IPS-NIHi7 (cell line): Measurements from ENCODE around the gene DDO.
A peak's percentile ranks its signal among the peaks of the same experiment; 100 is the strongest.
"Not testable (repeated sequence)": the region's sequence is repeated elsewhere in the genome, so short reads cannot be mapped to it uniquely, and the experiment has no call there.

Source experiments
- DNase-seq: peaks from one replicate; pipeline ENCODE4 v3.0.0; 2012; ENCODE audit warnings: mixed read lengths; ENCODE audit errors: extremely low spot score

The DDO gene

DNA sequence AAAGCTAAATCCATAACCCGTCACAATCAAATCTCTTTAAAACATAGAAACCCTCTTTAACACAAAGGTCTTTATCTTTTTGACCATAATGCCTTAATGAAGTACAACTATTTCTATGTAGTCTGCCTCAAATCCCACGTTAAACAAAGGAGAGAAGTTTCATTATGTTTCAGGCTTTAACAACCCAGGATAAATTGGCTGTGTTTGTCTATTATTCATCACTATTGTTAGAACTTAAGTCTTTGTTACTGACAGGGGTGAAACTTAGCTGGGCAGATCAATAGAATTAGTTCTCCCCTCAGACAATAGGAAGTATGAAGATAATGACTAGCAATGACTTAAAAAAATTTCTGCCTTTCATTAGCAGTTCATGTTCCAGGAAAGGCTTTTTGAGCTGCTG, 47.1 kb downstream of the DDO start:
- DNase-seq = no peak

DNA sequence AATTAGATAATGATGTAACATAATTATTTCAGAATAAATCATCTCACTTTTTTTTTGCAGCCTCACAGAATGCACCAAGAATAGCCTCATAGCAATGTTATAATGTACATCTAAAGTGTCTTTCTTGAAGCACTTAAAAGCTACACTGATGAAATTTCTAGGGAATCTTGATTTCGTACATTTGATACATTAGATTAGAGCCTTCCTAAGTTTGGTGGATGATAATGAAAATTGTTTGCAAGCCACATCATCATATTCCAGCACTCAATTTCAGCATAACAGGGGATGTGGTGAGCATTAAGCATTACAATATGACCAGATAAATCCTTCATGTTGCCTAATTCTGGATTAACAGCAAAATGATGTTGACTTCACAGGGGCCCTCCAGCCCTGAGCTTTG, 47.5 kb downstream of the DDO start:
- no peak for DNase-seq

GRCh38 chr6:110366975-110367374, 48.4 kb downstream of the DDO start:
- DNase-seq = no peak

DNA sequence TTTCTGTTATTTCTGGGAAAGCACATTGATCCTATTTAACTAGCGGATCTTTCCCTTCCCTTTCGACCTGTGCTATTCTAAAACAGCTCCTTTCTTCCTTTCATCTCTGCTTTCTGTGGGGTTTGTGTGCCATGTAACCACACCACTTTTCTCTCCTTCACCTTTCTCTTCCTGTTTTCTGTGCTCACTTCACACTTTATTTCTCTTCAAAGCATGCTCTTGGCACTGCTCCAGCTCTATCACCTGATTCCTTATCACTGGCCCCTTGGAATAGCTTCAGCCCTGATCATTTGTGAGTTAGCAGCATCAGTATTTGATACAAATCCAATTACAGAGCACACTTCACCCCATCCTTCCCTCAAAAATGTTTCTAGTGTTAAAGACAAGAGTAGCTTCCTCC, 49.1 kb downstream of the DDO start:
- no peak for DNase-seq

DNA sequence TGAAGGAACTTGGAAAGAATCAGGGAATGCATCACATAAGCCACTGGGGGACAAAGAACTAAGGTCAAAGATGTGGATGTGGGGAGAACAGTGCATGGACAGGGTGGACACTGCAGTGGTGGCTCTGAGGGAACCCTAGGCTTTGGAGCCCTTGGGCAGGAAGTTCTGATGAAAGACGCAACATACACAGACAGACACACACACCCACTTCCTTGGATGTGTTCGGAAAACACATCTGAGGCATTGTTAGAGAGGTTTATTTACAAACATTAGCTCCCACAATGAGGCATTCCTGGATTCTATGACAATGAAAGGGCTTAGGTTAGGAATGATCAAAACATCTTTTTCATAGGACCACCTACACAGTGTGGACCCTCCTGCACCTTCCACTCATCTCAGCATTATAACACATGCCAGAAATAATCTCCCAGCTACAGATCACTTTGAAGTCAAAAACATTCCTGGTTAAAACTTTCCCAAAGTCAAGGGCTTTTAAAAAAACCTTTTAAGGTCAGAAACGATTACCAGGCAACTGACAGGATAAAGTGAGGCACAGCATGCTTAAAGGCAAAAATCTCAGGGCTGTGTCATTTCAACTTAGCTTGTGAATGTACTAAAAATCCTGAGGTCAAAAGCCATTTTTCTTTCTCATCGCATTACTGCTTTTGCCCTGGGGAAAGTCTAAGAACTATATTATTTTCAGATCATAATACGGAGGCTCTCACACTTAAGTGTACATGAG, 50.8 kb downstream of the DDO start:
- DNase-seq = no peak

DNA sequence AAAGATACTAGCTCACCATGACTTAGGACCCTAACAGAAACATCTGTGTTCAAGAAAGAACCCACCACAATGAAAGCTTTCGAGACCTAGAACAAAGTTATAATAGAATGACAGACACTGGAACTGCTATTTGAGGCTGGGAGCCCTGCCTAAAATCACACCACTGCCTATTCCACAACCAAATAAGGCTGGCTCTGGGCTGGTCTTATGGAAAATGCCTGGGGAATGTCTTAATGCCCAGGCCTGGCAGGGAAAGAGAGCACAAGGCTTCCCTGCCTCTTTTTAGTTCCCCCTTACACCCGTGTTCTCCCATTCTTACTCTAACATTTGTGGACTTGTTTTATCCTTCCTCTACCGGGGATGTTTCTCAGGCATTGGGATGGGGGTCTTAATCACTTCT, 51.6 kb downstream of the DDO start:
- no peak for DNase-seq

GRCh38 chr6:110360676-110361075, 54.7 kb downstream of the DDO start:
- no peak for DNase-seq

DNA sequence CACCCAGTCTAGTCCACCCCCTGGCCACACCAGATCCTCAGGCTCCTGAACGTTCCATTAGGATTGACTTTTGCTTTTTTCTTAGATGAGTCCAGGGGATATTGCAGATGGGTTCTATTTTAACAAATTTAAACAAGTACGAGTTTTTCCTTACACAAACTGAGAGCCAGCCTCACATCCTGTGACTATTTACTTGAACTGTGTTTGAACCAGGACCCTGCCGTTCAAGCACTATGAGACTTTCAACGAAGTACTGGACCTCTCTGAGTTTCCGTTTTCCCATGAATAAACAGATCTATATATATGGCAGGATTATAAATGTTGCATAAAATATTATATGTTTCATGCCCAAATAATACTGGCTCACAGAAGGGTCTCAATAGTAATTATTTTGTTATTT, 55.8 kb downstream of the DDO start:
- no peak for DNase-seq

GRCh38 chr6:110358553-110359160, 56.7 kb downstream of the DDO start:
- DNase-seq = no peak

DNA sequence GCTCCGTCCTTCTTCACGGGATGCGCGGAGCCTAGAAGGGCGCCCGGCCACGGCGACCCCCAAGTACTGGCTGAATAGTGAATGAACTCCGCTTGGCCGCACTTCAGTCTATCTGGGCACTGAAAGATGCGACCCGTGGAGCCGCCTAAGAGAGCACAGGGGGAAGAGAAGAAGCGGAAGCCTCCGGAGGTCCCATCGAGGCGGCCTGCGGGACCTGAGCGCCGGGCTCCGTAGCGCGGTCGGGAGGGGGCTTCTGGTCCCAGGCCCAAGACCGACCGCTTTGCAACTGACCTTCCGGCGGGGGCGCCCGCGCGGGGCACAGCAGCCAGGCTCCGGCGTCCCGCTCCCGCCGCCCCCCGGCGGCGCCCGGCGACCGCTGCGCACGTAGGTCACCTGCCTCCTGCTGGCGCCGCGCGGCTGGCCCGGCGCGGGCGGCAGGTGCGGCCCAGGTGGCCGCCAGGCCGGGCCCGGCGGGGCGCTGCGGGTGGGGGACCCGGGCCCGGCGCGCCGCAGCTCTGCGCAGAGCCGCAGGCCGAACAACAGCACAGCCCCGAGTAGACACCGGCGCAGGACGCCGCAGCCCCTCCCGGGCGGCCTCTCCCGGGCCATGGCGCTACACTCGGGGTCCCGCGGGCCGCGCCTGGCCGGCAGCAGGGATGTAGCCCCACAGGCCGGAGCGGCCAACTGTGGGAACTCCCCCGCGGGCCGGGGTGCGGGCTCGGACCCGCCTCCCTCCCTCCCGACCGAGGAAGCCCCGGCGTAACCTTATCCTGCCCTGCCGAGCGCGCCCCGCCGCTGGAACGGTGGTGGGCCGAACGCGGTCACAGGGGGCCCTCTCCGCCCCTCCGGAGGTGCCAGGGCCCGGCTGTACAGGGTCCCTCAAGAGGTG, 57.5 kb downstream of the DDO start, which contains the start of gene METTL24:
TSS of gene METTL24 (minus strand) at position 686 of the 889 bp plus-strand sequence. CDS start at position 609, 77 bp downstream.
- DNase-seq = peak; percentile 52

GRCh38 chr6:110357298-110357663, 58.1 kb downstream of the DDO start:
- DNase-seq = no peak

- no peak for DNase-seq
These were observed 58.6 kb downstream of the DDO start for GRCh38 chr6:110356778-110357177.

GRCh38 chr6:110355727-110356126, 59.6 kb downstream of the DDO start:
- peak; percentile 36 for DNase-seq

DNA sequence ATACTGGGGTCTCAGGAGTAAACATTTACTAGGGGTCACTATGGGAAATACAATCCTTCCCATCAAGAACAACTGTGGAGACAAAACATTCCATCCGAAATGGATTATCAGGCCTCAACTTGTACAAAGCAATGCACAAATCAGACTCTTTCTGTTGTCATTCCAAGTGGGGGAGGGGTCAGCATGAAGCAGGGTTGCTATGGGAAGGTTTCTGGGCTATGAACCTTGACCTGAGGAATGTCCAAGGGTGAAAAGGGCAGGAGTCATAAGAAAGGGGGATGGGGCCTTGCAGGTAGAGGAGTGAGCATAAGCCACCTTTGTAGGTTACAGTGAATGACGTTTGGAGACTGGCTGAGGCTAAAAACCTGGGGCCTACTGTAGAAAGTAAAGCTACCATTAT, 60.4 kb downstream of the DDO start:
- DNase-seq = no peak

GRCh38 chr6:110354153-110354552, 61.2 kb downstream of the DDO start:
- DNase-seq = no peak

DNA sequence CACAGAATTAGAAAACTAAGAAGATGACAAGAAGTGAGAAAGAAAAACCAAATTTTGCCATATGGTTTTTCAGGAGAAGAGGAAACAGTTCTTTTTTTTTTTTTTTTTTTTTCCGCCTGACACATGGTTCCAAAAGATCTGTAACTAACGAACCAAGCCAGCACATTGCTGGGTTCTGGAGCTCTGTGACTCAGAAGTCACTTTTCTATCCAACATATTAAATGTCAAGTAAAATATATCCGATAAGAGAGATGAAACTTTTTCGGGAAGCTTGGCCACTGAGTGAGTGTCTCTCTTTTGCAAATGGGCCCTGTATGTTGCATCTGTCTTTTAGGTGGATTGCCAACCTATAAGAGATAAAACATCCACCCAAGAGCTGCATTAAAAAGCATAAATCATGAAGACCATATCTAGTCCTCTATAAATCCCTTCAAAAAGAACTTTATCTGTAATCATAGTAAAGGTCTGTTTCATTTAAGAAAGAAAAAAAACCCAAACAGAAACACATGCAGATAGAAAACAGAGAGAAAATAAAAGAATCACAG, 61.8 kb downstream of the DDO start:
- DNase-seq = no peak

DNA sequence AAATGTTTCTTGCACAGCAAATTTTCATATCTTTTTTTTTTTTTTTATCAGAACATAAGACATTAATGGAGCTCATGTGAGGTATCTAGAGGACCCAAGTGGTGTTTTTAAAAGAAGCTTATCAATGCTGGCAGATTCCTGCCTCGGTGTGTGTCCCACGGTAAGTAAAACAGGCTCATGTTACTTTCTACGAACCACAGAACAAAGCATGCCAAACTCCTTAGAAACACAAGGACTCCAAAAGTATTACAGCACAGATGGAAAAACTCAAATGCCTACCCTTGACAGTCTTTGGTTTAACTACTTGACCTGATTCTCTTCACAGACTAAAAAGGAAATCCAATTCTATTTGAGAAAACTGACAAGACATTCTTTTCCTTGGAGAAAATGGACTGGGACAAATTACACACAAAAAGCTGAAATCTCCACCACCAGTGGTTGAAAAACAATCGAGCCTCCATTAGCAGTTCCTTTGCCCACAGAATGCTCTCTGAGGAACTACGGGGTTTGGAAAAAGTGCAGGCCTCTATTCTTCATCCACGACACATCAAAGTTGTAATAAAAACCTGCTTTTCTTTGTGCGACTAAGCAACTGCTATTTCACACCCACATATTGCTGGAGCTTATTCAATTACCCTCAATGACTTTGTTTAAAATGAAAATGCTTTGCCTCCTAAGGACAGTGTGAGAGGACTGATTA, 62.7 kb downstream of the DDO start:
- DNase-seq = no peak

- DNase-seq = no peak
These were observed 63.4 kb downstream of the DDO start for GRCh38 chr6:110351986-110352385.

DNA sequence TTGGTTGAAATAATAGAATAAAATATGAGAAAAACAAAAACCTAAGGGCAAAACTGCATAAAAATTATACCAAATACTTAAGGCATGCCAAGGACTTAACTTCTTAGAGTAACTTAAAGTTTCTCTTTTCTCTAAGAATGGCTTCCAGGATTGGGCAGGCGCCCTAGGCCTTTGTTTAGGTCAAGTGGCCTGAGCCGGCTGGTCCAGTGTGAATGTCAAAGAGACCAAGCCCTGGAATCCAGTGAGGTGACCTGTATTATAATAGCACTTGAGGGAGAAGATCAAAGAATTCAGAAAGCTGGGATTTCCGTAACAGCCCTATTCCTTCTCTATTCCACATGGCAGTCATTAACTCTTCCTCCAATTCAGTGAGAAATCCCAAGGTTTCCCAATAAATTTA, 63.8 kb downstream of the DDO start:
- no peak for DNase-seq

DNA sequence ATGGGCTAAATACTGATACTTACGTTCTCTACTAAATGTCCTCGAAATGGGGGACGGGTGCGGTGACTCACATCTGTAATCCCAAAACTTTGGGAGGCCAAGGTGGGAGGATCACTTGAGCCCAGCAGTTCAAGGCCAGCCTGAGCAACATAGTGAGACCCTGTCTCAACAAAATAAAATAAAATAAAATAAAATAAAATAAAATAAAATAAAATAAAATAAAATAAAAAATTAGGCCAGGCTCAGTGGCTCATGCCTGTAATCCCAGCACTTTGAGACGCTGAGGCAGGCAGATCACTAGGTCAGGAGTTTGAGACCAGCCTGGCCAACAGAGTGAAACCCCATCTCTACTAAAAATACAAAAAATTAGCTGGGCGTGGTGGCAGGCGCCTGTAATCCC, 64.8 kb downstream of the DDO start:
- DNase-seq = not testable (repeated sequence)

DNA sequence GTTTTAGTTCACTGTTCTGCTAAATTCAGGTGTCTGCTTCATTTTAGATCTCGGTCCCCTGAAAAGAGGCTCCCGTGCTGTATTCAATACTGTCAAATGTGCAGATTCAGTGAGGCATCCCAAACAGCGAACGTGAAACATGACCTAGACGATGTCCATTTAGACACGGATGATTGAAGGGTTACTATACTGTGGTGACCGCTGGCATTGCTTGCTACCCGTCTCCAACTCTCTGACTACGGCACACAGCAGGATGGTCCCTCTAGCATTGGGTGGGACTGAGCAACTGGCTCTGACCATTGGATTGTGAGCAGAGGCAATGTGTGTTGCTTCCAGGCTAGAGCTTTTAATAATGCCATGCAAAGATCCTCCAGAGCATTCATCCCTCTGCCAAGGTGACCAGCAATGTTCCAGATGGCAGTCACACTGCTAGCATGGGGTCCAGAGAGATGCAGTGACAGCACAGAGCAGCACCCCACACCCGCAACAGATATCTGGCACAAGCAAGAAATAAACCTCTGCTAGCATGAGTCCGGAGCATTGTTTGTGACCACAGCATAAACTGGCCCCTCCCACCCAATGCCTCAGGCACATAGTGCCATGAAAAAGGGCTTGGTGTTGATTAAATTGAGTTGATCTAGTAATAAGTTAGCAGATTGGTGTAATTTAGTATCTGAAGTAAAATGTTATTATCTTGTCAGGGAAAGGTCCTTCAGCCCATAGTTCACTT, 66.2 kb downstream of the DDO start:
- no peak for DNase-seq
